Left renal cortex interstitium (tissue), 4 donors: ENCODE data around the gene RHBG. TPM values are rescaled to one million over a fixed set of nuclear protein-coding genes. Genes with fewer than 3 reads are reported as not detected.

Experiments used
- DNase-seq, 4 donors: peaks; one replicate each; pipeline ENCODE4 v3.0.0-alpha.2; 2013; ENCODE audit warnings: low read depth in 4 of 4, low spot score in 2 of 4, missing footprints in 1 of 4
- polyA plus RNA-seq, 4 donors: library from polyadenylated mRNA; unstranded; fragments of 120-200 nt; gene quantifications; one replicate each; pipeline ENCODE4 v1.2.1, GENCODE V29; 2013; ENCODE audit not compliant: insufficient read length in 4 of 4

Gene RHBG
- polyA plus RNA-seq, 4 donors: 8.0 to 24.3 (median 17.0) TPM

DNA sequence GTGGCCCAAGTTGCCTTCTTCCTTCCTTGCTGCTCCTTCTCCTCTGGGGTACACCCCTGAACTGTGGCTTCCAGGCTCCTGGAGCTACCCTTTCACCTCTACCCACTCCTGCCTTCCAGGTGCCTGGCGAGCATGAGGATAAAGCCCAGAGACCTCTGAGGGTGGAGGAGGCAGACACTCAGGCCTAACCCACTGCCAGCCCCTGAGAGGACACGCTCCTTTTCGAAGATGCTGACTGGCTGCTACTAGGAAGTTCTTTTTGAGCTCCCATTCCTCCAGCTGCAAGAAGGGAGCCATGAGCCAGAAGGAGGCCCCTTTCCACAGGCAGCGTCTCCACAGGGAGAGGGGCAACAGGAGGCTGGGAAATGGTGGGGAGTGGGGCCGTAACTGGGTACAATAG, 15.6 kb downstream of the RHBG start:
- no peak for DNase-seq

DNA sequence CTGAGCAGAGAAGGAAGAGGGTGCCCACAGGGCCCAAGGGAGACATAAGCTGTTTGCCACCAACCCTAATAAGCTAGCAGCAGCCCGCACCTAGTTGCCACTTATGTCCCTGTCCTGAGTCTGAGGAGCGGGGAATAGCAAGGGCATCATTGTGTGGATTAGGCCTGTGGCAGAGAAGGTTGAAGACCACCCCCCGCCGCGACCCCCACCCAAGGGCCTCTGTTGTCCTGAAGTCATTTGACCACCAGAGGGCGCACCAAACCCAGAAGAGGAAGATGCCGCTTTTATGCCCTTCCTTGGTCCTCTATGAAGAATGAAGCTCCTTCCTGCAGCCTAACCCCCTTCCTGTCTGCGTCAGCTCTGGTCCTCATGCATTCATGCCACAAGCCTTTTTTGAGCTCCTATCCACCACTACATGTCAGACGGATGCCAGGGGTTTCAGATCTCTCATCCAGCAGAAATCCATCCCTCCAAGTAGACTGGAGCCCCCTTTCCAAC, 16.6 kb downstream of the RHBG start:
- DNase-seq: peak in 2 of 4 donors; percentile 31 to 41

DNA sequence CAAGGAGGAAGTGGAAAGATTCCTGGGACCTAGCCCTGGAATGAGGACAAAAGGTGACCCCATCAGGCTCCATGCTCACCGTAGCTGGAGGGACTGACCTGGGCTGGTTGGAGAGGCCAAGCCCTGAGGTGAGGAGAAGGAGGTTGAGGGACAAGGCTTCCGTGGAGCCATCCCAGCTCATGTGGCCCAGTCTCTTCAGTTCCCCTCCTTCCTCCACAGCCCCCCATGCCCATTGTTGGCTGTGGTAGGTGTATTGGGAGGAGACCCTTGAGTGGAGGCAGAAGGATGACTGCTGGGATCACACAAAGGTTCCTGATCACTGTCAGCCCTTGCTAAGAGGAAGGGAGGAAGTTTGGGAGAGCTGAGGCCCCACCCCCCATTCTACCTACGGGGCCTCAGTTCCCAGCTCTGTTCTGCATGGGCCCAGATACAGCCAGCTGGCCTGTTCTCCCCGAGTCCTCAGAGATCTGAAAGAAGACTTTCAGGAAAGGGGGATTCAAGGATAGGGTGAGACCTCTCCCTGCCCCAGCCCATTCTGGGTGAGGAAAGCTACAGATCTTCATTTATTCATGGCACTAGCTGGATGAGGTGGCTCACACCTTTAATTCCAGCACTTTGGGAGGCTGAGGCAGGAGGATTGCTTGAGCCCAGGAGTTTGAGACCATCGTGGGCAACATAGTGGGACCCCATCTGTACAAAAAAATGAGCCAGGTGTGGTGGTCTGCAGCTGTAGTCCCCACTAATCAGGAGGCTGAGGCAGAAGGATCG, 17.3 kb downstream of the RHBG start:
- no peak for DNase-seq

DNA sequence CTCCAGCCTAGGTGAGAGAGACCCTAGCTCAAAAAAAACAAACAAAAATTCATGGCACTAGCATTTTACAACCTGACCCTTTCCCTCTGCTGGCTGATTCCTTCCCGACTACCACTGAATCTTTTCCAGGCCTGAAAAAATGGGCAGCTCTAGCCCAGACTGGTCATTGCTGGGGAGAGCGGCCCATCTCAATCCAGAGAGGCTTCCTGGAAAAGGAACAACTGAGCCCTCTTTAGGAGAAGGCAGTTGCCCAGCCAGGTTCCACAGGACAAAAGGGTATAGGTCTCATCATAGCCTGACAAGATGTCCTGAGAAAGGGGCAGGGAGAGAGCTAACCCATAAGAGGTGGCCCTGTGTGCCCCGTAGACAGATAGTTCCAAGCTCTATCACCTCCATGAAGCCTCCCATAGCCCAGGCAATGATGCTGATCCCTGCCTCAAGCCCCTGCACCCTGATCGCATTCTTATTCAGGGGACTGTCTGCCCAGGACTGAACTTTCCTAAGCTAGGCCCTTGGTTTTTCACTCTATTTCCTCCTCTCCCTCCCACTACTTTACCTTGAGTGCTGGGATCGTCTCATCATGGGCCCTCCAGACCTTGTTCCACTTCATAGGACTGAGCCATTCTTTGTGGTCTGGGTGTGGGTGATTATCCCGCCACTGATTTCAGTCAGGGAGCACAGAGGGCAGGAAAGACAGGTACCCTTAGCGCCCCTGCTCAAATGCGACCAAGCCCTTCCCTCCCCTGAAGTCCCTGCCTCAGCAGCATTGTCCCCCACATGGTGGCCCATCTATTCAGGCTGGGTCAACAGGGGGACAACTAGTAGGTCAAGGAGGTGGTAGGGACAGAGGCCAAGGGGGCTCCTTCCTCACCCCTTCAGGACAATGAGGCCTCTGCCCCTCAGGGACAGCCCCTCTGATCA, 18.2 kb downstream of the RHBG start:
- DNase-seq: no peak

DNA sequence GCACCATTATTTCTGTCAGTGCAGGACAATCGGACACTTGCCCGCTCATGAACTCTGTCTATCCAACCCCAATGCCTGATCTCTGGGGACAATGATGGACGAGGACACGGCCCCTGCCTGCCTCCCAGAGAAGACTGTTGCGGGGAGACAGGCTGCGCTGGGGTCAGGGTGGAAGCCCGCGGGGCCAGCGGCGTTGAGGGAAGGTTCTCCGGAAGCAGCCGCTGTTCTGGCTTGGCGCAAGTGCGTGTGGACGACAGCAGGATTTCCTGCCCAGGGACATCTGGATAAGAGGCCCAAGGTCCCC, 18.8 kb downstream of the RHBG start:
- no peak for DNase-seq

DNA sequence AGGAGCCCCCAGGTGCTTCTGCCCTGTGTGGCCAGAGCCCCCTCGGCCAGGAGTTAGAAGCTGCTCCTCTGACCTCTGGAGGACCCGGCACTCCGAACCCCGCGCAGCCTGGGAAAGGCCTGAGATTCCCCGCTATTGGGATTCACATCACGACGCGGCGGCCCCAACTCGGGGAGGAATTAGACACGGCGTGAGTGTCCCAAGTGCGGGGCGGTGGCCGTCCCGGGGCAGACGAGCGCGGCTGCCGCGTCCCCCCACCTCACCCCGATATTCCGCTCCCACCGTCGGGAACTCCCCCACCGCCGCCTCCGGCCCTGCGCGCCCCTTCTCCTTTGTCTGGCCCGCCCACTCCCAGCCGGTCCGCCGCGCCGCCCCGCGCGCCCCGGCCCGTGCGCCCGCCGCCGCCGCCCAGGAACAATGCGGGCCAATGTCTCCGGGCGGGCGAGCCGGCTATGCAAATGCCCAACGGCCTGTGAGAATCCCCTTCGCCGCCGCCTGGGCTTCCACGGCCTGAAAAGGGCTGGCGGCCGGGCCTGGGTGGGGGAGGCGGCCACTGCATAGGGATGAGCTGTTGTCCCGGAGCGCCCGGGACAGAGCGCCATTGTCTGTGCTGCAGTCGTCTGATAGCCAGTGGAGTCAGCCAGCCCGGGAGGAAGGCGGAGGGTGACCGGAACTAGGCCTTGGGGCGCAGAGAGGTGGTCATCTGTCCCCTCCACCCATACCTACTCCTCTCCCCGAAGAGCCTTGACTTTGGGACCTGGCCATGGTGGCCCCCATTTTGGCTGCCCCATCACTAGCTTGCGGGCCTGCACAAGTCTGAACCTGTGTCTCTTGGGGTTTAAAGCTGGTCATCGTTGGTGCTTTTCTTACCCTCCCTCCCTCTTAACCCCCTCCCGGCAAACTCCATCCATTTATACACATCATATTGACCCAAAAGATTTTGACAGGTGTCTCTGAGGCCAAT, 19.4 kb downstream of the RHBG start:
- DNase-seq: no peak

DNA sequence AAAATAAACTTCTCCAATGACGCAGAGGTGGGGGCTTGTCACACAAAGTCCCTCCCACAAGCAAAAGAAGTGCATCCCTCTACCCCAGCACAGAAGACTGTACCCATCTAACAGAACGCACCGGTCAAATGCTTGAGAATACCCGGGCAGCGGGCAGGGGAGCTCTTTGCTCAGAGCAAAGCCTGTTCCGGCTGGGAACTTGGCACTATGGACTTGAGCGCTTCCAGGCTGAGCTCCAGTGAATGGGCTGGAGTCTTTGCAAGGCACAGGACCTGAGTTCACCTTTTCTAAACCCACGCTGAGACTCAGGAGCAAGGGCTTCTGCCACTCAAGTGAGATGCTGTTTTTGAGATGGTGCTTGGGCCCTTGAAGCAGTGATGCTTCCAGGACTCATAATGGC, 20.3 kb downstream of the RHBG start:
- DNase-seq: no peak

DNA sequence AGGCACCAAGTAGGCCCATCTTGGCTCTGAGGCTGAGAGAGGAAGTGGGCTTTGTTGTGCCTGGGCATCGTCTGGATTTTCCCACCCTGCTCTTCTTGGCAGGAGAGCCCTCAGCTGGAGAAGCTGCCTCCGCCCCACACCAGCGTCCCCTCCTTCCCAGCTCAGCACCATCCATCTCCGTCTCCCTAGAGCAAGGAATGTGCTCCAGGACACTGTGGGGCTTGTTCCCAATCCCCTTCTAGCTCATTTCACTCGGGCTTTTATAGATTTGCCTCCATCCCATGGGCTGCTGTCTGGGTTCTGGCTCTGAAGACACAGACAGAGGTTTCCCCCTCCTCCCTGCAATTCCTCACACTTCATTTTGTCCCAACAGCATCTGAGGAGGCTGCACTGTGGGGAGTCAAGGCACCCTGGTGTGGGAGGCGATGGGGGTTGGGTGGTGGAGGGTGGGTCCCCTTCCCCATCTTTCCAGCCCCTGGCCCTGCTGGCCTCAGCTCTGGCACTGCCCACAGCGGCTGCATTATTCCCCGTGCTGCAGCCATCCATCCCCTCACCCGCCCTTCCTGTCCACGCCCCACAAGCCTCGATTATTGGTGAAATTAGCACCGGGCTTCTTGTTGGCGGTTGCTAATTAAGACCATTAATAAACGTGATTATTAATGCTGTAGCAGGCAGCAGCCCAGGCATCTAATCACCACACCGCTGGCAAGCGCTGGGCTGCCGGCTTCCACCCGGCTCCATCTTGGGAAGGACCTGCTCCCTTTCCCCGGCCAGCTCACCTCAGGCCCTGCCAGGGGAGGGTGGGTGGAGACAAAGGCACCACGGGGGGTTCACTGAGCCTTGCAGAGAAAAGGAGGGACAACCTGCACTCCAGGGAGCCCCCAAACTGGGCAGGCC, 21.7 kb downstream of the RHBG start:
- no peak for DNase-seq

DNA sequence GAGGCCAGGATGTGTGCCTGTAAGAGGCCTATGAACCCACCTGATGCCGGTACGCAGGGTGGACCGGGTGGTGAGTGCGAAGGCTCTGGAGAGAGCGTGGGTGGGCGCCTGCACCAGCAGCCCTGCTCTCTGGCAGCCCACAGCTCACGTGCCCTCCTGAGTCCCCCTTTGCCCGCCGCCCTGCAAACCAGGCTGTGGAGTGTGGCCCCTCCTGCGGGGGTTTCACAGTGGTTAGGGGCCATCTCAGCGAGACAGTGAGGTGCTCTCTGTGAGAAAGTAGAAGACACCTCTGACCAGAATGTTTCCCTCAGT, 22.3 kb downstream of the RHBG start:
- DNase-seq: no peak

DNA sequence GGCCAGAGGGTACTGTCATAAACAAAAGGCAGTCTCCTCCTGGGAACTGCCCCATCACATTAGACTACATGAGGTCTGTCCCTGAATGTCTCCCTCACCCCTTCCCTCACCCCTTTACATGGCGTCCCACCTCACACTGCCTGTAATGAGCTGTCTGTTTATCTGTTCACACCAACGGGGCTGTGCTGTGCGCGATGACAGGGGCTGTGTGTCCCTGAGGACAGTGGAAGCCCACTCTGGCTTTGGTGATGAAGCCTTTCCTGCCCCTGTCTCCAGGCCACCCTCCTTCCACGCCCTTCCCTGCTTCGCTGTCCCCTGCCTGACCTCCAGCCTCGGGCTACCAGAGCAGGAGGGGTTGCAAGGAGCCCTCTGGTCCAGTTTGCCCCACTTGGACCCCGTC, 22.7 kb downstream of the RHBG start:
- DNase-seq: no peak

DNA sequence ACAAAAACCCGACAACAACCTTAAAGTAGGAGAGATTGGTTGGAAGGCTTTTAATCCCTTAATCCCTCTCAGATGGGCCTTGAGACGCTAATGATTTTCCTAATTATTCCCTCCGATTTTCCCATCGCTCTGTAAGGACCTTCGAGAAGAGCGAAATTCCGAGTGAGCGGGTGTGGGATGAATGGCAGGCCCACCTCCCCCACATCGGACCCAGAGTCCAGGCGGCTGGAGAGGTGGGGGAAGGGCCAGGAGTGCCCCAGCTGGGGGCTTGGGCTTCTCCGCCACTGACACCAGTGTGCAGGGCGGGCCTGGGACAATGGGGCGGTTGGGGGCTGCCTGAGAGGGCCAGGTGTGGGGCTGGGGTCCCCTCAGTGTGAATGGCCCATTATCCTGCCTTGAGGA, 23.4 kb downstream of the RHBG start:
- DNase-seq: no peak

DNA sequence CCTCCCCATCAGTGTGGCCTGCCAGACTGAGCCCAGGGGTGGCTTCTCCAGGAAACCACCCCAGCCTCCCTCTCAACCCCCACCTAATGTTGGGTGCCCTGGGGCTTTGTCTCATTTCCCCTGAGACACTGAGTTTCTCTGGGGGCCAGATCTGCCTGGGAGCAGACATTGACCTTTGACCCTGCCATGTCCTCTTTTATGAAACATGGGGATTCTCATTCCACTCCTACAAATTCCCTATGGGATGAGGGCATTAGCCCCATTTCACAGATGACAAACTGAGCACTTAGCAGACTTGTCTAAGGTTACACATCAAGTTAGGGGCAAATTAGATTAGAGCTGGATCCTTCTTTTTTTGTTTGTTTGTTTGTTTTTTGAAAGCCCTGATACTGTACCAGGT, 24.1 kb downstream of the RHBG start:
- DNase-seq: no peak

DNA sequence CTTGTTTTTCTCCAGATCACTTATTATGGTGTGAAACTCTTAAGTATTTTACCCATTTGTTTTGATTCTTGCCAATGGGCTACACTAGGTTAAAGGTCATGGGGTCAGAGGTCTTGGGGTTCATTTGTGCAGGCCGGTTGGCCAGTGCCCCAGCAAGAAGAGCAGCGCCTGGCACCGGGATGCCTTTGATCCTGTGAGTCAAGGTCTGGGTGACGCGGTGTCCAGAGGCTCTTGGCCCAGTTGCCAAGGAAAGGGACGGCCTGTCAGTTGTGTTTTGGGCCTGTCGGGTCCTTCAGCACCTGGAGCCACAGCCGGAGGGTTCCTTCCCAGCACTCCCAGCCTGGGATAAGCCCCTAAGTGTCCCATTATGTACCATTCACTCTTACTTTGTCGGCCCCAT, 25.1 kb downstream of the RHBG start:
- no peak for DNase-seq

DNA sequence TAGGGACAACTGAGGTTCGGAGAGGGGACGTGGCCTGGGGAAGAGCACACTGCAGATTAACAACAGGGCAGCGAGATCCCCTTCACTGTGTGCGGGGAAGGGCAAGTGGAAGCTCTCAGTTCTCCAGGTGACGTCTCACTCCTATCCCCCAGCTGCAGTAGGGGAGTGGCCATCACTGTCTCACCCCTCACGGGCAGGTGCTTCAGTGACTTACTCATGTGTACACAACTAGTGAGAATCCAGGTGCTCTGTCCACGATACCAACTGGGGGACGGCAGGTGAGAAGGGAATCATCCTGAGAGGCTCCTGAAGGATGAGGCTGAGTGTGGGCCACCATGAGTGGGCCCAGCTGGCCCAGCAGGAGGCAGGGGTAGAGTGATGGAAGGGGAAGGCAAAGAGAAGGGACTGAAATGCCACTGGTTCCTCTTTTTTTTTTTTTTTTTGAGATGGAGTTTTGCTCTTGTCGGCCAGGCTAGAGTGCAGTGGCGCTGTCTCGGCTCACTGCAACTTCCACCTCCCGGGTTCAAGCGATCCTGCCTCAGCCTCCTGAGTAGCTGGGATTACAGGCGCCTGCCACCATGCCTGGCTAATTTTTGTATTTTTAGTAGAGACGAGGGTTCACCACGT, 25.9 kb downstream of the RHBG start:
- no peak for DNase-seq

DNA sequence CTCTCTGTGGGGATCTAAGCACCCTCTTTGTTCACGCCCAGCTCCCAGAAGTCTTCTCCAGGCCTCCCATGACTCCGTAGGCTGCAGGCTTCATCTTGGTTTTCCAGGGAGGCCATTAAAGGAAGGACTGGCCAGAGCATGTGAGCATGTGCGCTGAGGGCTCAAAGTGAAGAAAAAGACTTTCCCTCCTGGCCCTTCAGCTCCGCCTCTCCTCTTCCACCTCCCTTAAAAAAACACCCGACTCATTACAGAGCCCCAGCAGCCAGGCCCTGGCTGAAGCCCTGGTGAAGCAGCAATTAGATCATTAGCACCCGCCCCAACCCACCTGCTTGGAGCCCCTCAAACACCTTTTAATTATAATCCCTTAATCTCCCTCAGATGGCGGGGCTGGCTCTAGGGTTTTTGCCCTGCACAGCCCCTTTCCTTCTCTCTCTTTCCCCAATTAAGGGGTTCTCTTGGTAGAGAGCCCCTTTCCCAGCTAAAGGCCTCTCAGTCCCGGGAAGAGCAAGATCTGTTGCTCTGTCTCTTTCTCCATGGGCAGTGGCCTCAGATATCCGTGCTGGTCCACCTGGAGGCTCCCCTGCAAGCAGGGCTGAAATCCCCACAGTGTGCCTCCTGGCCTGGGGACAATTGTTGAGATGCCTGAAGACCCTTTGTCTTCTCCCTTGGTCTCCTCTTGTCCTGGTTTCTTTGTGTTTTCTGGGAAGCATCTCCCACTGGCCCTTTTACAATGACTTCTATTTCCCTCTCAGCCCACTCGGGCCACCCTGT, 30.5 kb downstream of the RHBG start:
- DNase-seq: no peak

DNA sequence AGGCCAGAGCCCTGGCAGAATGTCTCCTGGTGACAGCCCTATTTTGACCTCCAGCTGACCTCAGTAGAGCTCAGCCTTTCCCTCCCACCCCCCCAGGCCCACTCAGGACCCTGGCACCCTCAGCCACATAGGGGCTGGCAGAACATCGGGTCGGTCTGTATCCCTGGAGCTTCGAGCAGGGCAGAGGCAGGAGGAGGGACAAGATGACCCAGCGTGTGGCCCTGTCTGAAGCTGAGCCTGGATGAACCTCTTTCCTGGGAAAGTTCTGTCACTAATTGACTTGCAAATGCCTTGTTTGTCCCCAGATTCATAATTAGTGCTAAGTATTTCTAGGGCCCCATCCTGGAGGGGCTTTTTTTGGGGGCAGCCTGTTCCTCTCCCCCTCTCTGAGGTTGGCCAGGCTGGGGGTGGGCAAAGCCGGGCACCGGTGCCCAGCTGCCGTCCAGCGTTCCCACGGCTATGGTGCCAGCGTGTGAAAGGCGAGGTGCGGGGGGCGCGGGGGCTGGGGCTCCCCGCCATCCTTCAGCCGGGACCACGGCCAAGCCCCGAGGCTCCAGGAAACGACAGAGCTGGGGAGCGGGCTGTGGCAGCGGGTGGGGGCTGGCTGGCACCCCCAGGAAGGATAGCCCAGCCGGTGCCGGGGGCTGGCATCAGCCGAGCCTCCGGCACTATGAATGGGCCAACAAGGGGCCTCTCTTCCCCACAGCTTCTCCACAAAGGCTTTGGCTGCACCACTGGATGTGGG, 31.4 kb downstream of the RHBG start:
- DNase-seq: no peak

DNA sequence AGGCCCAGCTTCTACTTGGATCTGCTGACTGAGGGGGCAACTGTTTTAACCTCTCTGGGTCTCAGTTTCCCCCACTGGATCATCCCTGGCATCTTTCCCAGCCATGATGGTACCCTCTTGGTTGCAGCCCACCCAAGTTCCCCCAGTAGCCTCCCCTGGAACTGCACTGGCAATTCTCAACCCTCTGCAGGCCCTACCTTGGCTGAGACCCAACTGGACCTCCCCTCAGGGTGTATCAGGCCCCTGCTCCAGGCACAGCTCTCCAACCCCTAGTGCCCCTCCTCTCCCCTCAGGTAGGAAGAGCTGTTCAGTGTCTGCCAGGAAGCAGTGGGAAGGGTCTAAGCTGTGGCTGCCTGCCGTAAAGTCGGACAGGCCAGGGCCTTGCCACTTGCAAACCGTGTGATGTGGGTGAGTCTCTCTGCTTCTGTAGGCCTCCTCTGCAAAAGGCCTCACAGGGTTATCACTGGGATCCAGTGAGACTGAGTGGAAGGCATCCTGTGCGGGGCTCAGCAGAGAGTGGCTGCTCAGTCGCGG, 32.1 kb downstream of the RHBG start:
- no peak for DNase-seq

DNA sequence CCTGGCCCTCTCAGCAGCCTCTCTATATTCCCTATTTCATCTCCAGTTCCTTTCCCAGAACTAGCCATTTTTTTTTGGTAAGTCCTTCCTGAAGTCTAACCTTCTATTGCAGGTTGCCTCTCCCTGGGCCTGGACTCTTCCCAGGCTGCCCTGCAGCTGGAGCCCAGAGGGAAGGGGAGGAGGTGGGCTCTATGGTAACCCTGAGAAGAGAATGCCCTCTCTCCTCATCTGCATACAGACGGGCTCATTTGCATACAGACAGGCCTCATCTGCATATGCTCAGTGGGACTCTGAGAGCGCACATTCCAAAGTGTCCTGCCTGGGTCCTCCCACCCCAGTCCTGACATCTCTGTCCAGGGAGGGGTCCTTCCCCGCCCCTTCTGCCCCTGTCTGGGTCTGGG, 32.7 kb downstream of the RHBG start:
- DNase-seq: no peak
